Hypothalamus (tissue), 51 donors: ENCODE data around the gene CTNNBIP1.

ENCODE experiments used
- DNase-seq, 51 donors: peaks; one replicate each; lab custom pipeline; 2025; lab: John Stamatoyannopoulos, UW

The CTNNBIP1 gene

DNA sequence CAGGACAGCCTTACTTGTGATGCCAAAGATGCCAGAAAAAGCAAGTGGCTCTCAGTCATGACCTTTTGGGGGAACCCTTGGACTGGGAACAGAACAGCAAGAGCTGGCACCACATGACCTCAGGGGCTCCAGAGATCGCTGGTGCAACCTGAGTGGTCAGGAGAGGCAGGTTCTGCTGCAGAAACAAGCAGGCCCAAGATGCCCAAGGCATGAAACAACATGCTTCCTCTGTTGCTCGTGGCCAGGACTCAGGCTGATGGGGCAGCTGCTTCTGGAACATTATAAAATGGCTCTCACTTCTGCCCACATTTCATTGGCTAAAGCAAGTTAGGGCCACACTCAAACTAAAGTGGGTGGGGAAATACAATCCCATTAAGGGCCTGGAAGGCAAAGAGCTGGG is 68.6 kb downstream of the CTNNBIP1 start:
- no peak for DNase-seq

DNA sequence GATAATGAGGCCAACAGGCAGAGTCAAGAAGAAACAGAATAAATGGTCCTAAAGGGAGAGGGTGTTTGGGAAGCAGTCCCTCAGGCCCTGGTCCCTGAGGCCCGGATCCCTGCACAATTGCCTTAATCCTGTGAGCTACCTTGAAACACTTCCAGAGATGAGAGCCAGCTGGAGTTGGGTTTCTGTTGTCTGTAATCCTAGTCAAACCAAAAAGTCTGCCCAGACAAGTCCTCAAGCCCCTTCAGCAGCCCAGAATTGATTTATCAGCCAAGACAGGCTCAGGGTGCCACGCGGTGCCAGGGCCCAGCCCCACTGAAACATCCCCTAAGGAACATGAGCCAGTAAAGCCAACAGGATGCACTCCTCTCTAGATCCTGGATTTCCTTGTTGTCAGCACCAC is 69.9 kb downstream of the CTNNBIP1 start:
- DNase-seq = no peak

DNA sequence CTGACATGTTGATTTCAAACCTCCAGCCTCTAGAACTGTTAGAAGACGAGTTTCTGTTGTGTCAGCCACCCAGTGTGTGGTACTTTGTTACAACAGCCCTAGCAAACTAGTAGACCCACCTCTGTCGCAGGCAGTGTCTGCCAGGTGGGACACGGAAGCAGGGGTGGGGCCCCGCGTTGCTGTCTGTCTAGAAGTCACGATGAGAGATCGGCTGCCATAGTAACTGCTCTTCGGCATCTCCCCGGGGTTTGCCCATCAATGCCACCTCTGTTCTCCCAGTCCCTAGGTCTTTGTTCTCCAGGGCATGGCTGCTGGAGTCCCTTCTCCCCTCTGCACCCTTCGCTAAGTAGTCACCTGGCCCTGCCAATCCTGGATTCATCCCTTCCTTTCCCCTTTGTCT is 71.1 kb downstream of the CTNNBIP1 start:
- DNase-seq = peak in 13 of 51 donors; percentile 15 to 62 (median 41)

DNA sequence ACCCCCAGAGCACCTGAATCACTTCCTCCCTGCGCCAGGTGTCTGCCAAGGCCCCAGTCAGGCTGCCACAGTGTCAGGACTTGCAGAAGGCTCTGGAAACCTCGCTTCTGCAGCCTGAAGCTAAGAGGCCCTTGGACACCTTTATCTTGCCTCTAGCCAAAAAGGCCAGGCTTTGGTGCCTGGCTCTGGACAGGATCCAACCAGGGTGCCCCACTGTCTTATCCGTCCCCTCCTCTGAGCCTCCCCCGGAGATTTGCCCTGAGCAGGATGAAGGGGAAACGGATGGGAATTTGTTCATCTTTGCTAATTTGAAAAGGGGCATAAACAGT is 73.5 kb downstream of the CTNNBIP1 start:
- DNase-seq = no peak

DNA sequence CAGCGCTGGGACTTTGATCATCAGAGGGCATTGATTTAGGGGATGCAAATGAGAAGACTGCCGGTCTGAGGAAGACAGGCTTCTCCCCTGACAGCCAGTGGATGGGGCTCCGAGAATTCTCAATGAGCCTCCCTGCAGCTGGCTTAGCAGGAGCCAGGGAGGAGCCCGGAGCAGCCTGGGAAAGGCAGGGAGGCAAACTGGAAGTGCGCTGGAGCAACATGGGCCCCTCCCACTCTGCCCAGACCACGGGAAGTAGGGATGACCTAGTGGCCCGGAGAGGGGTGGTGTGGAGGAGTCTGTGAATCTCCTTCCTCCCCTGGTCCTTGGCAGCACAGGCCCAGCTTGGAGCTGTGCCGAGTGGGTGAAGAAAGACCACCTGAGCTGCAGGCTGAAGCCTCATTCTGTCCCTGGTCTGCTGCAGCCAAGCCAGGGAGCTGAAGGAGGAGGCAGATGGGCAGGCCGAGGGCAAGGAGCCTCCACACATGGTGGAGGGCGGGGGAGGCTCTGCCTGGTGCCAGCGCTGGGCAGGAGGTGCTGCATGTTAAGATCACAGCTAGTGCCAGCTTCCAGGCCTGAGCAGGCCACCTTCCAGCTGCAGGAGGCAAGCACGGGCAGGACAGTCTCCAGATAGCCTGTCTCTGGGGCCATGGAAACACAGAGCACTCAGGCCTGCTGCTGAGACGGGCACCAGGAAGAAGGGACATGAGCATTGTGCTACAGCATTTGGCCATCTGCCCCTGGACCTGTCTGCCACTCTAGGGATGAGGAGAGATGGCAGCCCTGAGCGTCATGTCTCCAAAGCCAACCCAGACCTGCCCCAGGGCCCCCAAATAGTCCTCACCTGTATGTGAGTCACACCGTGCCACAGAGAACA is 74.1 kb downstream of the CTNNBIP1 start:
- peak in 18 of 51 donors; percentile 26 to 70 (median 46) for DNase-seq

DNA sequence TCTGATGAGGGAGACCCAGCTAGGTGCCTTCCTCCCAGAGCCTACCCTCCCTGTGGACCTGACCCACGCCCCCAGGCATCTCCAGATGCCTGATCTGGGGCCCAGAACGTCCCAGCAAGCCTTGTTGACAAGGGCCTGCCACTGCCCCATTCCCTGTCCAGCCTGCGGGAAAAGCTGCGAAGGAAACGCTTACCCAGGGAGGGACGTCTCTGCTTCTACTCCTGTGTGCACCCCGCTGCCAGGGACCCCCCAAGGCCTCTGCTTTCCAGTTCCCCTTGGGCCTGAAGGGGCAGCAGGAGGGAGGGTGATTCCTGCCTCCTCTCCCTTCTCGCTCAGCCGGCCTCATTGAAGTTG is 74.7 kb downstream of the CTNNBIP1 start:
- no peak for DNase-seq

DNA sequence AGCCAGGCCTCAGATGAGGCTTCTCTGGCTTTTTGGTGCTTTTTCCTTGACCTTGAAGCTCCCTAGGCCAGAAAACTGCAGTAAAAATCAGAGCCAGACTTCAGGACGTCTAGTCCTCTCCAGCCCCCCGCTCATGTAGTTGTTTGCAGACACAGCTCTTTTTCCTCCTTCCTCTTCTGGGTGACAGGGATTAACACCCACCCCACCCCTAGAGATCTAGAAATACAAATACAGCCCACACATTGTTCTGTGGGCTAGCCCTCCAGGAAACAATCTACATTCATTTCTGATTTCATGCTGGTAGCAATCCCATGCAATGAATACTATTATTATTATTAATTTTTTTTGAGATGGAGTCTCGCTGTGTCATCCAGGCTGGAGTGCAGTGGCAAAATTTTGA is 76.4 kb downstream of the CTNNBIP1 start:
- DNase-seq = no peak

DNA sequence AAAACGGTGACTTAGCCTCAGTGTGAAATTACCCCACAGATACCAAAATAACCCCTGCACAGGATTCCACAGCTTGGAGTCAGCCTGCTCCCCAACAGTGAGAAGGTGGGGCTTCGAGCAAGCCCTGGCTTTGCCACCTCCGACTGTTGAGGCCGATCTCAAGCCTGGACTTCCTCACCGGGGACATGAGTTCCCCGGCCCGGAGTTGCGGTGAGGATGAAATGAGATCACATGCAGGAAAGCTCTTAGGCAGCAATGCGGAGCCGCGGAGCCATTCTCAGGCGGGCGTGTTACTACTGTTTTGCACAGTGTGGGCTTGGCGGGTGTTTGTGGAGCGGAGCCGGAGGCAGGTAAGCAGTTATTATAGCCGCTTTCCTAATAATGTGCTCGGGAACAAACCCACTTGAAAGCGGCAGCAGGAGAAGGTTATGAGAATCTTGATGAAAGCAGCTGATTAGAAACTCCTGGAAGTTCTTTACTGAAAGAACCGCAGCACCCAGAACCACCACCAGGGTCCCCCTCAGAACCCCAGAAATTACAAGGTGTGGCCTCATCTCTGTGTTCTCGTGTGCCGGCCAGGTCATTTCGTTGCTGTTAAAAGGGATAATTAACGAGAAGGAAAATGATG is 82.4 kb downstream of the CTNNBIP1 start:
- DNase-seq = peak in 1 of 51 donors; percentile 20

DNA sequence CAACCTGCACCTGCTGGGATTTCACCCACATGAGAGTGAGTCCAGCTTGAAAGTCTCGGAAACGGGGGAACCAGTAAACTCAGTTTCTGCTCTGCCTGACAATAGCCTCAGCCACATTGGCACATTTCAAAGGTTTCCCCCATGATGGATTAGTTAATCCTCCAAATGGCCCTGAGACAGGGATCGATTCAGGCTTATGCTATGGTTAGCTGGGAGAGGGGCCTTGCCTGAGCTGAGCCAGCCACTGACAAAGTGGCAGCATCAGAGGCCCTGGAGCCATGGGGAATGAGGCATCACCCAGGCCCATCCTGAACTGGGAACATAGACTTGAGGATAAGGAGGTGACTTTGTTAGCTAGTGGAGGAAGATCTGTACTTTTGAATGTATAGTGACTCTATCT is 83.5 kb downstream of the CTNNBIP1 start:
- DNase-seq = no peak

DNA sequence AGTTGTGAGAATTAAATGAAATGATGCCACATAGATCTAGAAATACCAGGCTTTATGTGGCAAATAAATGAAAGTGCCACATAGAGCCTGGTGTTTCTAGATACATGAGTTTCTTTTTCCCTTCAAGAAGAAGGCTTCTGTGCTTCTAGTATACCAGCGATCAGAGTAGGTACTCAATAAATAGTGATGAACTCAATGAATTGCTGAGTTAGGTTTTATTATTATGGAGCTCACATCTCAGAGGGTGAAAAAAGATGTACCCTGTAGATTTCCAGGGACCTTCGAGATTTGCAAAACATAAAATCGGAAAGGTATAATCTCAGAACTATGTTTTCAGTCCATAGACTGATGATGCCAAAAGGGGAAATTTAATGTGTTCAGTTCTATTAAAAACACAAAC is 84.0 kb downstream of the CTNNBIP1 start:
- no peak for DNase-seq

DNA sequence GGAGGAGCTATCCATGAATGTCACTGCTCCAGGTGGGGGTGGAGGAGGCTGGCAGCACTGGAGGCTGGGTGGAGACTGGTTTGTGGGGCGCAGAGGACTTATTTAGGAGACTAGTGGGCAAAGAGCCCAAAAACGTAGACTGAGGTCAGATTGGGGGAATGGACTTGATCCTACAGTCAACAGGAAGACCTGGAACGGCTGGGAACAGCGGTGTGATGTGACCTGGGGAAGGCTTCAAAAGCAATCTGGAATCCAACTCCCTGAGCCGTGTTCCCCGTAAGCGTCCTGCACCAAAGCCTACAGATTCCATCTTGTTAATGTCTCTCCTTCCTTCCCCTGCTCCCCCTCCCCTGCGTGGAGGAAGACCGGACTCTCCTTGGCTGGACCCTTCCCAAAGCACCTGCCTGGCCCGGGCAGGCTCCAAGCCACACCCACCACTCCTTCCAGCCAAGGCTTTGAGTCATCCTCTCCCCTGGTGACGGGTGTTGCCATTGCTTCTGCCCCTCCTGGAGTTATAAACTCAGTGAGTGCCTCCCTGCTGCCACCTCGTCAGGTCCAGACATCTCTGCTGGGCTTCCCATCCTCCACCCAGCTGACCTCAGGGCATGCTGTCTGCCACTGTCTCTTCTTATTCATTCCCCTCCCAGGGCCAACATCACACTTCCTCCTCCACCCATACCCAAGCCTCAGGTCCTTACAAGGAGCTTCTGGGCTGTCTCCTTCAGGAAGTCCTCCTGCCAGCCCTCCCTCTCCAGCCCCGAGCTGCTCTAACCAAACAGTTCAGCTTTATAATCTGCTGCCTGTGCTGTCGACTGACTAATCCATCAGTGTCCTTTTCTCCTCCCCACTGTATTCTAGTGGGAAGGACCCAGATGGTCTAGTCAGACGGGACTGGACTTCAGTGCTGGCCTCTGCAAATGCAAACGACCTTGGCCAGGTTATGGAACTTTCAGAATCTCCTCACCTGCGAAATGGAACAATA is 84.7 kb downstream of the CTNNBIP1 start:
- DNase-seq = peak in 14 of 51 donors; percentile 18 to 72 (median 46)

DNA sequence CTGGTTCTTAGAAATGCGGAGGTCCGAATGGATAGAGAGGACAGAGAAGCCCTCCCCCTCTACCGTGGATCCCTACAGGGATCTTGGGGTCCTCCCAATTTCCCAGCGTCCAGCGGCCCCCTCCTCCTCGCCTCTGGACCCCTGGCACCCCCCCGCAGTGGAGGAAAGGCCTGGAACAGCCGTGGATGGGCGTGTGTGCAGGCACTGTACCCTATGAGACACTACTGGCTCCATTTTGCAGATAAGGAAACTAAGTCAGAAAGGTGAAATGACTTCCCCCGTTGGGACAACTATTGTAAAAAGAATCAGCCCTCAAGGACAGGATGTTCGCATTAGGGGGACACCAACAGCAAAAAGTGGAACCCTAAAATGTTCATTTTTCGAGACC is 85.4 kb downstream of the CTNNBIP1 start:
- DNase-seq = no peak

DNA sequence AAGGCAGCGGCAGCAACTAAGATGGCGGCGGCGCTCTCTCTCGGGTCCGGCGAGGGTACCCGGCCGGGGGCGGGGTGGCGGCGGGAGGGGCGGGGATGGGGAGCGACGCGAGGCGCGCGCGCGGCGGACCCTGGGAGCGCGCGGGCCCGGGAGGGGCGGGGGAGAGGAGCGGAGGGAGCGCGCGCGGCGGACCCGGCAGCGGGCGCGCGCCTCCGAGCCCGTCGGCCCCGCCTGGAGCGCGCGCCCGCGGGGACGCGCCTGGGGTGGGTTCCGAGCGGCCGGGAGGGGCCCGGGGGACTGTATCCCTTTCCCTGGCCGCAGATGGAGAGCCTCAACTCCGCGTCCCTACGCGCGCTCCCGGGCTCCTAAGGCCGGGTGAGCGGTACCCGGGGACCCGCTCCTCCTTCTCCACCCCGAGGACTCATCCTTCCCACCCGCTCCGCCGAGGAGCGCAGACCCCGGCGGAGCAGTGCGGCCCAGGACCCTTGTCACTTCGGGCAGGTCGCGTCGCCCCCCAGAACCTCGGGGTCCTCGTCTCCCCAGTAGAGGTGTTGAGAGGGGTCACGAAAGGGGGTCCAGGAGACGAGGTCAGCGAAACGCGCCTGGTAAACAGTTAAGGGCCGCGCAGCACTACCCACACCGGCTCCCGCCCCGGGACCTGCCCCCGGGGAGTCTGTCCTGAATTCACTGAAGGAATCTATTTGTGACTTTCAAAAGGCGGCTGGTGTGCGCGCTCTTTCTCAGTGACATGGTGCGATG is 85.9 kb downstream of the CTNNBIP1 start, which contains the start of gene CLSTN1:
Gene CLSTN1, minus strand, starts transcription at position 23 of the 759 bp plus-strand sequence. CDS start 232 bp downstream, outside the sequence.
- peak in 48 of 51 donors; percentile 47 to 93 (median 82) for DNase-seq

DNA sequence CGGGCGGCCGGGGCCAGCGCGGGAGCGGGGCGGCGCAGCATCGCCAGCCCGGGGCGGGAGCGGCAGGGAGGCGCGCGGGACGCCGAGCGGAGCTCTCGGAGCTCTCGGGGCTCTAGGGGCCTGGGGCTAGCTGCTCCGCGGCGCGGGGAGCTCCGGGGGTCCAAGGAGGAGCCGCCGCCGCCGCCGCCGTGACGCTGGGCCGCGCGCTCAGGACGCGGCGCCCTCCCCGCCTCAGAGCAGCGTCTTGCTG is 86.5 kb downstream of the CTNNBIP1 start:
- no peak for DNase-seq

DNA sequence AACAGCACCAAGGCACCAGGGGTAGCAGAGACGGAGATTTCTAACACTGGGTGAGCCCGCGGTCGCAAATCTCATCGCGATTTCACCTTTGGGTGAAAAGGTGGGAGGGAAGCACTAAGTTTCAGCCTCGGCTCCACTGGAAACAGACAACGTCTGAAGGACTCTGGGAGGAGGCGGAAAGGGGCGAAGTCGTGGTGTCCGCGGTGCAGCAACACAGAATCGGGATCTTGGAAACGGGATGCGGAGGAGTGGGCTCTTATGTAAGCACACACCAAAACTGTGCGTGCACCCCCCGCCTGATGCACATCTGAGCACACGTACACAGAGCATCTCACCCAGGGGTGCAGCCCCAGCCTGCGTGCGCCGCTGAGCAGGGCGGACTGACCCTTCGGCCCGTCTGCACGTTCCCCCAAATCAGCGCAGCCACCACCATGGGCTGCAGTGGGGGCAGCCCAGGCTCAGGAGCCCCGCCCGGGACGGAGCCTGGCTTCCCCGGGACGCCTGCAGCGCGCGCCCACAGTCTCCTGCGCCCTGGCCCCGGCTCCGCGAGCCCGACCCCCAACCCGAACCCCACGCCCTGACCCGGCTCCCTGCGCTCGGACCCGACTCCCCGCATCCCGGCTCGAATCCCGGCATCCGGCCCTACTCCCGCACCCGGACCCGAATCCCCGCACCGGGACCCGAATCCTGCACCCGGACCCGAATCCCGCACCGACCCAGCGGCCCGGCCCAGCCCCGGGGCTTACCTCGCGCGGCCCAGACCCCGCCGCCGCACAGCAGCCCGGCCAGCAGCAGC is 87.0 kb downstream of the CTNNBIP1 start:
- DNase-seq = peak in 8 of 51 donors; percentile 23 to 65 (median 34)

DNA sequence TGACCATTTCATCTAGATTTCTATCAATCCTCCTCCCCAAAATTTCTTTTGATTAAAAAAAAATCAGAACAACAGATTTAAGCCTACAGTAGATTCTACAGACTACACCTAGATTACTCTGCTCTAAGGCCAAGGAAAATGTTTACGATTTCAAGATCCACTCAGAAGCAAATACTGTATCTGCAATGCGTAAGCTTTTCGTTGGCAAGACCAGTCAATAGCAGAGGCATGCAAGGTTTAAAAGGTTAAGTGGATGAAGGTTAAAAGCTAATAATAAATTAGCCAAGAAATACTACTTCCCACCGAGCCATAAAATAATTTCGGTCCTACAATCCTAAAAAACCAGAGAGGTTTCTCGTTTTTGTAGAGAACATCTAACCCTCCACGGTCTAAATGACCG is 87.6 kb downstream of the CTNNBIP1 start:
- DNase-seq = no peak

DNA sequence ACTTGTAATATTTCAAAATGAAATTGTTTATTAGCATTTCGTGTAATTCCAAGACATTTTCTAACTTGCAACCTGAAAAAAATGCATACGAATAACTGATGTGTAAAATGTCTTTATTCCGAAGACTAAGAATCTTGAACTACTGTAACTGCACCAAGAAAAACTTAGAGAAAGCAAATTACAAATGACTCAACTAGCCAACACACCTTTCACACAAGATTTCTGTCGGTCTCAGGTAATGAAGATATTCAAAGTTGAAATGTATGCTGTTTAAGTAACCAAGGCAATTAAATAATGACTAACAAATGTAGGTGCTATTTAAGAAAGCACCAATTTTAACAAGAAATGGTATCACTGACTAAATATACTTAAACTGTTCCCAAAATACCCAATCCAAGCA is 88.4 kb downstream of the CTNNBIP1 start:
- no peak for DNase-seq

DNA sequence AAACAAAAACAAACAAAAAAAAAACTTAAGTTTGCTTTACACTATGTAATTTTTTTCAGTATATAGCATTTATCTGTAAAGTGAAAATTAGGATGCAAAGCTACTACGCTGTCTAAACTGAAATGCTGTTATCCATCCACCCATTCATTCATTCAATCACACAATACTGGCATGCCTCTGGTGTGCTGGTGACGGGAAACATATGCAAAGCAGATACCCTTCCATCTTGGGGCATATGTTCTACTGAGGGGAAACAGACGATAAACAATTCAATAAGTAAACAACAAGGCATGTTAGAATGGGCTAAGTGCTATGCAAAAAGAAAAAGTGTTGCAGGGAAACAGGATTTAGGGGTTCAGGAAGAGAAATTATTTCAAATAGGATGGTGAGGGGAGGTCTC is 89.5 kb downstream of the CTNNBIP1 start:
- no peak for DNase-seq

DNA sequence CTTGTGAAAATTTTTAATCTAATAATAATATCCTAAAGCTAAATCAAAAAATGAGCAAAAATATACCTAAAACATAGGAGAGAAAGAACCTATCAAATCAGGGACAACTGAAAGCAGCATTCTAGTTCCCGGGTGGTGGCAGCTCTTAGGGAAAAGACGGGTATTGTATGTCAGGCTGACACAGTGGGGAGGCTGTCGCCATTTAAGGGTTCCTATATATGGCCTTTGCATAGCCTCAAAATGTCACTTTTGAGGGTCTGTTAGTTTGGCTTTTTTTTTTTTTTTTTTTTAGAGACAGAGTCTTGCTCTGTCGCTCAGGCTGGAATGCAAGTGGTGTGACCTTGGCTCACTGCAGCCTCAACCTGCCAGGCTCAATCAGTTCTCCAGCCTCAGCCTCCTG is 92.3 kb downstream of the CTNNBIP1 start:
- DNase-seq = no peak

DNA sequence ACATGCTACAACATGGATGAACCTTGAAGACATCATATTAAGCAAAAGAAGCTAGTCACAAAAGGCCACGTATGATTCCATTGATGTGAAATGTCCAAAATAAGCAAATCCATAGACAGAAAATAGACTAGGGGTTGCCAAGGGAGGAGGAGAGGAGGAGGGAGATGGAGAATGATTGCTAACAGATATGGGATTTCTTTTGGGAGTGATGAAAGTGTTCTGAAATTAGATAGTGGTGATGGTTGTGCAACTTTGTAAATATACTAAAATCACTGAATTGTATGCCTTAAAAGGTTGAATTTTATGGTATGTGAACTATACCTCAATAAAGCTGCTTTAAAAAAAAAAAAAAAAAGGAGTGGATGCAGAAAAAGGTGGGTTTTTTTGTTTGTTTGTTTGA is 93.9 kb downstream of the CTNNBIP1 start:
- no peak for DNase-seq
